Measurements from ENCODE around the gene CMTM2. TPM values are rescaled to one million over a fixed set of nuclear protein-coding genes. Genes with fewer than 3 reads are reported as not detected.
A peak's percentile ranks its signal among the peaks of the same experiment; 100 is the strongest.

The CMTM2 gene
- total RNA-seq, 2 donors from 2014 or later, result not detected

DNA sequence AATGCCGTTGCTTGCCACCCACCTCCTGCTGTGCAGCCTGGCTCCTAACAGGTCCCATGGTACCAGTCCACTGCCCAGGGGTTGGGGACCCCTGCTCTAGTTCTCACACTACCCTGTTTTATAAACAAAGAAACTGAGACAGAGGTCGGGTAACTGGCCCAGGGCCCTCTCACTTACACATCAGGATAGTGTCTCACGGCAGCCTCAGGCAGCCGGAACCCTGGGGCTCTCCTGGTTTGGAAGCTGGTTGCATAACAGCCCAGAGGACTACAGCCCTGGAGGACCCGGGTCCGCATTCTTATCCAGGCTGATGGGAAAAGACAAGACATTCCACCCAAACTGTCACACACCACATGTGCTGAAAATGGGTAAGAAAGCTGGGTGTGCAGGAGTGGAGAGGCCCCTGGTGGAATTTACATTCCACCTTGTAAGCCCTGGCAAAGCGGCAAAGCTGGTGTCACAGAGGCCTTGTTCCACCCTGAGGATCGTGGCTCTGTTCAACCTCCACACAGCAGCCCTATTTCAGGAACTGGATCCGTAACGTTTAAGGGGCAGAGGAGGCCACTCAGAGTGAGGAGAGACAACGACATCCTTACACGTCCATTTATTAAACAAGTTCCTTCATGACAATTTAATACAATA lies 35.0 kb downstream of the CMTM2 start:
- WGBS, 2 donors, result 89 to 92% methylated on average over 11 to 12 of the region's 12 CpGs
- no peak for DNase-seq

DNA sequence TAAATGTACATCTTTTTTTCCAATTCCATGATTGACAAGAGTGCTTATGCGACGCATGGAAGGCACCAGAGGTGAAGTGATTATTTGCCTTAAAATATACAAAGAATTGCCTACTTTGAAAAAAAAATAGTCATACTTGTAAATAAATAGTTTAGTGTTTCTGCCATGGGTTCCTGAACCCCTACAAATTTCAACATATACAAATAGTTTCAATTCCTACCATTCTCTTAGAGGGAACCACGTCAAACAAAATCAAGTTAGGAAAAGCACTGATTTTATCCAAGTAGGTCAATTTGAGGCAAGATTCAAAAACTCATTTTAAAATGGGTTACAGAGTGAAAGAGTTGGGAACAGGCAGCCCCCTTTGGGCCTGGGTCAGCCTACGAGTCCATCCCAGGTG lies 36.9 kb downstream of the CMTM2 start:
- intact Hi-C loops (cut with DNase I), result no loop called here
- Histone ChIP-seq H3K36me3 (replicated peaks in 1 of 2; ENCODE audit: insufficient read depth in 1 of 2, low read depth in 2 of 2) (peaks cover 0 to 3% of the 10 kb centered on the region in 2 donors), H3K4me1 (peaks cover 19% of the 10 kb centered on the region), H3K9me3 (no peaks in the 10 kb centered on the region), H3K4me3 (no peak overlapping the region), H3K27me3 (no peaks in the 10 kb centered on the region), H3K27ac (no peak overlapping the region)
- no peak for ATAC-seq
- no peak for TF ChIP-seq POLR2A (IDR thresholded peaks at IDR 0.05)
- TF ChIP-seq, protein P1, sequence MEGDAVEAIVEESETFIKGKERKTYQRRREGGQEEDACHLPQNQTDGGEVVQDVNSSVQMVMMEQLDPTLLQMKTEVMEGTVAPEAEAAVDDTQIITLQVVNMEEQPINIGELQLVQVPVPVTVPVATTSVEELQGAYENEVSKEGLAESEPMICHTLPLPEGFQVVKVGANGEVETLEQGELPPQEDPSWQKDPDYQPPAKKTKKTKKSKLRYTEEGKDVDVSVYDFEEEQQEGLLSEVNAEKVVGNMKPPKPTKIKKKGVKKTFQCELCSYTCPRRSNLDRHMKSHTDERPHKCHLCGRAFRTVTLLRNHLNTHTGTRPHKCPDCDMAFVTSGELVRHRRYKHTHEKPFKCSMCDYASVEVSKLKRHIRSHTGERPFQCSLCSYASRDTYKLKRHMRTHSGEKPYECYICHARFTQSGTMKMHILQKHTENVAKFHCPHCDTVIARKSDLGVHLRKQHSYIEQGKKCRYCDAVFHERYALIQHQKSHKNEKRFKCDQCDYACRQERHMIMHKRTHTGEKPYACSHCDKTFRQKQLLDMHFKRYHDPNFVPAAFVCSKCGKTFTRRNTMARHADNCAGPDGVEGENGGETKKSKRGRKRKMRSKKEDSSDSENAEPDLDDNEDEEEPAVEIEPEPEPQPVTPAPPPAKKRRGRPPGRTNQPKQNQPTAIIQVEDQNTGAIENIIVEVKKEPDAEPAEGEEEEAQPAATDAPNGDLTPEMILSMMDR (IDR thresholded peaks at IDR 0.05), result no peak
- WGBS, 2 donors, result 88 to 91% methylated on average over 4 of the region's 4 CpGs
- no peak for DNase-seq

More for the DNA sequence above, 35.0 kb downstream of the CMTM2 start:
- no peak for TF ChIP-seq POLR2A (IDR thresholded peaks at IDR 0.05)
- TF ChIP-seq, protein P1 (IDR thresholded peaks at IDR 0.05), result no peak
- no peak for ATAC-seq
- H3K27me3 ChIP-seq, result no peaks in the 10 kb centered on the region
- no peak overlapping the region for H3K27ac ChIP-seq
- intact Hi-C loops (cut with DNase I), result no loop called here
- no peak overlapping the region for H3K4me3 ChIP-seq
- H3K9me3 ChIP-seq, result no peaks in the 10 kb centered on the region
- peaks cover 0 to 3% of the 10 kb centered on the region in 2 donors for H3K36me3 ChIP-seq (replicated peaks in 1 of 2; ENCODE audit: insufficient read depth in 1 of 2, low read depth in 2 of 2)
- H3K4me1 ChIP-seq, result peaks cover 19% of the 10 kb centered on the region

DNA sequence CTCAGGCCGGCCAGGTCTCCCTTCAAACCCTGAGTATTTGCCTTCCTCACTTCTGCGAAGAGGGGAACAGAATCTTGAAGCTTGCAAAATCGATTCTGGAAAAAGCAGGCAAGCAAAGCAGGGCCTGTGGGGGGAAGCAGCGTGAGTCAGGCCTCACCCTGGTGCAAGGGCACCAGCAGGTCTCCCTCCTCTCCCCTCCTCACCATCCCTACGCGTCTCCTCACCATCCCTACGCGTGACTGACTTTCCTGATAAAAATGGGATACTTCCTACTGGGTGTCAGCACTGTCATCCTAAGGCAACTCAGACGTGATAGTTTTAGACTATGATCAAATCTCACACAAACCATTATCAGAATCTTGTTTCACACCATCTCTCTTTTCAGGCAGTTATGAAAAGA lies 37.3 kb downstream of the CMTM2 start:
- DNase-seq, result no peak
- H3K9me3 ChIP-seq, result no peaks in the 10 kb centered on the region
- H3K27ac ChIP-seq, result no peak overlapping the region
- no peaks in the 10 kb centered on the region for H3K27me3 ChIP-seq
- ATAC-seq, result no peak
- 74 to 81% methylated on average over 9 of the region's 9 CpGs for WGBS, 2 donors
- H3K4me3 ChIP-seq, result no peak overlapping the region
- H3K4me1 ChIP-seq, result peaks cover 19% of the 10 kb centered on the region
- TF ChIP-seq, protein P1 (IDR thresholded peaks at IDR 0.05), result no peak
- TF ChIP-seq POLR2A (IDR thresholded peaks at IDR 0.05), result no peak
- intact Hi-C loops (cut with DNase I), result no loop called here
- H3K36me3 ChIP-seq (replicated peaks in 1 of 2; ENCODE audit: insufficient read depth in 1 of 2, low read depth in 2 of 2), result peaks cover 0 to 4% of the 10 kb centered on the region in 2 donors

DNA sequence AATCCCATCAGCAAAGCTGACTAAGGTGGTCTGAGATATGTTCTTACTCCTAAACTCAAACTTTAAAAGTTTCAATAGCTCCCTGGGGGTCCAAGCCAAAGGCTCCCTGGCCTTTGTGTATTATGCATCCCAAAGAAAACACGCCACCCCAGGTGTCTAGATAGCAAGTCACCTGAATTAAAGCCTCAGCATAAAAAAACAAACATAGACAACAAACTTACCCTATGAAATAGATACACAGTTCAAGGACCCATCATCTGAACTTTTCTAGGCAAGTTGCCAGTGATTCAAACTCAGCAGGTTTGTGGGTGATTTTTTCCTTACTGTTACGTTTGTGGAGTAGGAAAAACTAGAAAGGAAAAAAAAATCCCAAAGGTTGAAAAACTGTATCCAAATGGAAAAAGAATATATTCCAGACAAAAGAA lies 37.8 kb downstream of the CMTM2 start:
- Histone ChIP-seq H3K9me3 (no peaks in the 10 kb centered on the region), H3K4me1 (peaks cover 16% of the 10 kb centered on the region), H3K27me3 (no peaks in the 10 kb centered on the region), H3K36me3 (replicated peaks in 1 of 2; ENCODE audit: insufficient read depth in 1 of 2, low read depth in 2 of 2) (peaks cover 0 to 7% of the 10 kb centered on the region in 2 donors), H3K4me3 (no peak overlapping the region), H3K27ac (no peak overlapping the region)
- ATAC-seq, result no peak
- WGBS, 2 donors, result 36 to 53% methylated on average over 2 of the region's 2 CpGs
- DNase-seq, result no peak
- TF ChIP-seq, protein P1 (IDR thresholded peaks at IDR 0.05), result no peak
- TF ChIP-seq POLR2A (IDR thresholded peaks at IDR 0.05), result no peak
- intact Hi-C loops (cut with DNase I), result no loop called here

DNA sequence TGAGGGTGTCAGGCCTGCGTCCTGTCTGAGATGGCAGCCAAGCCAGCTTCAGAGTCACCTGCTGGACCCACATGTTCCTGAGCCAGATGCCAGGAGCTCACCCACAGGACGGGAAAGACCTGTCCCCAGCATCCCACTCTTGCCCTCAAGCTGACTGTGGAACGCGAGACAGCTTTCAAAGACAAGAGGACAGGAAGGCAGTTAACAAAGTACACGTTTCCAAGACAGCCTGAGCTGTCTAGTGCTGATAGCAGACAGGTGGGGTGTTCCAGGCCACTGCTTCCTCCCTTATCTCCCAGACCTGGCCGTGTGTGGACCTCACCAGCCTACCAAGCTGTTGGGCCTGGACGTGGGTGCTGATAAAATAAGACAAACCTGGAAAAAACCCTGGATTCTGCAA lies 38.5 kb downstream of the CMTM2 start:
- intact Hi-C loops (cut with DNase I), result no loop called here
- no peaks in the 10 kb centered on the region for H3K27me3 ChIP-seq
- DNase-seq (no peak), ATAC-seq (peak; percentile 18)
- H3K36me3 ChIP-seq (replicated peaks in 1 of 2; ENCODE audit: insufficient read depth in 1 of 2, low read depth in 2 of 2), result peaks cover 0 to 7% of the 10 kb centered on the region in 2 donors
- peak overlapping the region in 1 of 4 donors; percentile 25 for H3K27ac ChIP-seq
- peaks cover 9% of the 10 kb centered on the region for H3K4me1 ChIP-seq
- WGBS, 2 donors, result 39 to 40% methylated on average over 5 to 7 of the region's 7 CpGs
- H3K9me3 ChIP-seq, result no peaks in the 10 kb centered on the region
- H3K4me3 ChIP-seq, result no peak overlapping the region
- TF ChIP-seq POLR2A (IDR thresholded peaks at IDR 0.05), result no peak
- TF ChIP-seq, protein P1 (IDR thresholded peaks at IDR 0.05), result no peak
